HG03571 (cell line): ENCODE measurements around the gene PI4KB.
A peak's percentile ranks its signal among the peaks of the same experiment; 100 is the strongest.
"Not testable (repeated sequence)": the region's sequence is repeated elsewhere in the genome, so short reads cannot be mapped to it uniquely, and the experiment has no call there.

ENCODE experiments used
- ATAC-seq: cut with Tn5 transposase; IDR thresholded peaks from one replicate; pipeline ENCODE4 v1.9.1; 2021; ENCODE audit not compliant: unreplicated experiment

The PI4KB gene

GRCh38 chr1:151327223-151327902 lies at the start of gene PI4KB:
Gene PI4KB (minus strand): TSS chr1:151327416. CDS start chr1:151316481, 10,935 bp downstream.
- peak; percentile 81 for ATAC-seq

- ATAC-seq, result no peak
These were observed 46.0 kb upstream of the PI4KB start for GRCh38 chr1:151373196-151373595.

GRCh38 chr1:151372058-151372934 lies 45.1 kb upstream of the PI4KB start, which contains the start of gene SELENBP1:
Gene SELENBP1 (minus strand): TSS chr1:151372705. CDS start chr1:151372641, 64 bp downstream.
- no peak for ATAC-seq

- ATAC-seq, result no peak
These were observed 44.3 kb upstream of the PI4KB start for GRCh38 chr1:151371370-151372057.

- ATAC-seq, result no peak
These were observed 43.1 kb upstream of the PI4KB start for GRCh38 chr1:151370211-151370911.

GRCh38 chr1:151369621-151370048 lies 42.4 kb upstream of the PI4KB start:
- no peak for ATAC-seq

GRCh38 chr1:151369302-151369610 lies 42.0 kb upstream of the PI4KB start:
- ATAC-seq, result no peak

- no peak for ATAC-seq
These were observed 41.4 kb upstream of the PI4KB start for GRCh38 chr1:151368393-151369301.

GRCh38 chr1:151367658-151368392 lies 40.6 kb upstream of the PI4KB start:
- no peak for ATAC-seq

- no peak for ATAC-seq
These were observed 37.8 kb upstream of the PI4KB start for GRCh38 chr1:151364996-151365395.

GRCh38 chr1:151362308-151363155 lies 35.3 kb upstream of the PI4KB start:
- ATAC-seq, result no peak

- no peak for ATAC-seq
These were observed 34.7 kb upstream of the PI4KB start for GRCh38 chr1:151361883-151362282.

- ATAC-seq, result no peak
These were observed 29.5 kb upstream of the PI4KB start for GRCh38 chr1:151356696-151357095.

- ATAC-seq, result no peak
These were observed 25.0 kb upstream of the PI4KB start for GRCh38 chr1:151352021-151352718.

GRCh38 chr1:151350323-151350722 lies 23.1 kb upstream of the PI4KB start:
- ATAC-seq, result not testable (repeated sequence)

- no peak for ATAC-seq
These were observed 20.5 kb upstream of the PI4KB start for GRCh38 chr1:151347523-151348246.
